ENCODE results near the gene KRTAP1-1.

The KRTAP1-1 gene

DNA sequence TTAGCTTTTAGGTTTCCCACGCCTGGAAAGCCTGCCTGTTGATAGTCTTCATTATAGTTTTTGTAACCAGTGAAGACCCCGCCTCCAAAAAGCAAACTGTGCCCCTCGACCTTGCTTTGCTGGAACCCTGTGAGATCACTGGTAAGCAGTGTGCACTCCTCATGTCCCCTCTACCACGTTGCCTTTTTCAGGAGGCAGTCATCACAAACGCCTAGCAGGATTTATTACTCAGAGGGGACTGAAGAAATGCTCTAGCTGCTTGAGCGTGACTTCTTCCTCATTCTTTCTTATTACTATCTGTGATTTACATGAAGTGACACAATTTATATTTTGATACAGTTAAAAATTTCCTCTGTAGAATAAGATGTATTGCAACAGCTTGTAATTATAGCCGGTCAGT lies 25.8 kb downstream of the KRTAP1-1 start:
- no peak overlapping the region for H3K4me3 ChIP-seq (ENCODE audit: low read depth, low read length)
- no peak for DNase-seq (ENCODE audit: low read depth)
- TF ChIP-seq, protein P1, sequence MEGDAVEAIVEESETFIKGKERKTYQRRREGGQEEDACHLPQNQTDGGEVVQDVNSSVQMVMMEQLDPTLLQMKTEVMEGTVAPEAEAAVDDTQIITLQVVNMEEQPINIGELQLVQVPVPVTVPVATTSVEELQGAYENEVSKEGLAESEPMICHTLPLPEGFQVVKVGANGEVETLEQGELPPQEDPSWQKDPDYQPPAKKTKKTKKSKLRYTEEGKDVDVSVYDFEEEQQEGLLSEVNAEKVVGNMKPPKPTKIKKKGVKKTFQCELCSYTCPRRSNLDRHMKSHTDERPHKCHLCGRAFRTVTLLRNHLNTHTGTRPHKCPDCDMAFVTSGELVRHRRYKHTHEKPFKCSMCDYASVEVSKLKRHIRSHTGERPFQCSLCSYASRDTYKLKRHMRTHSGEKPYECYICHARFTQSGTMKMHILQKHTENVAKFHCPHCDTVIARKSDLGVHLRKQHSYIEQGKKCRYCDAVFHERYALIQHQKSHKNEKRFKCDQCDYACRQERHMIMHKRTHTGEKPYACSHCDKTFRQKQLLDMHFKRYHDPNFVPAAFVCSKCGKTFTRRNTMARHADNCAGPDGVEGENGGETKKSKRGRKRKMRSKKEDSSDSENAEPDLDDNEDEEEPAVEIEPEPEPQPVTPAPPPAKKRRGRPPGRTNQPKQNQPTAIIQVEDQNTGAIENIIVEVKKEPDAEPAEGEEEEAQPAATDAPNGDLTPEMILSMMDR (IDR thresholded peaks at IDR 0.05; ENCODE audit: control insufficient read depth, extremely low read depth, insufficient read depth): no peak

DNA sequence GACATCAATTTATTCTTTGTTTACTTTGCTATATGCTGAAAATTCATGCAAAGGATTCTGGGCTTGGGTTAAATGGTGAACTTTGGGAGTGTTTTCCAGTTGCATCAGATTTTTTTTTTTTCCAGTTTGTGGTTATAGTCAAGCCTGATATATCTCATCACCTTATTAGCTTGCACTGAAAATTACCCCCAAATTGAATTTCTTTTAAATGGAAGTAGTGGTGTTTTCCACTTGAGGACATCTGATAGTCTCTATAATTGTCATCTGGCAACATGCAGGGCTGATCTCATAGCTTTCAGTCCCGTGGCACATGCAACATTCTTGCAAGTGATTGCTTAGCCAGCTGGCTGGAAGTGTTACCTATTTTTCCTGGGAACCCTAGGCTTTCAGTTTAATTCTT lies 27.6 kb downstream of the KRTAP1-1 start:
- no peak overlapping the region for H3K4me3 ChIP-seq (ENCODE audit: low read depth, low read length)
- TF ChIP-seq, protein P1 (IDR thresholded peaks at IDR 0.05; ENCODE audit: control insufficient read depth, extremely low read depth, insufficient read depth): no peak
- DNase-seq (ENCODE audit: low read depth): no peak

DNA sequence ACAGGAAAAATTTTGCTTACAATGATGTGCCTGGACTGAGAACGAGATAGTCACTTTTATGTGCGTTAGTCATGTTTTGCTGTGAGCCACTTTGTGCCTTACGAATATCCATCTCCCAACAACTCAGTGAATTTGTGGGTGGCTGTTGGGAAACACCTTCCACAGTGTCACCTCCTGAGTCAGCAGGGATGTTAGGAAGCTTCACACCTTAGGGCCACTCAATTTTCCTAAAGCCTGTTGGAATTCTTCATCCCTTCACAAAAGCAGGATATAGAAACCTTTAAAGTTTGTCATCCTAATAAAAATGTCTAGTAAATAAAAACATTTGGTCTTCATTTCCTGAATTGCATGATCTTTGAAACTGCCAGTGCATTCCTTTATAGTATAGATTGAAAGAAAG lies 28.1 kb downstream of the KRTAP1-1 start:
- no peak for DNase-seq (ENCODE audit: low read depth)
- TF ChIP-seq, protein P1 (IDR thresholded peaks at IDR 0.05; ENCODE audit: control insufficient read depth, extremely low read depth, insufficient read depth): no peak
- H3K4me3 ChIP-seq (ENCODE audit: low read depth, low read length): no peak overlapping the region

DNA sequence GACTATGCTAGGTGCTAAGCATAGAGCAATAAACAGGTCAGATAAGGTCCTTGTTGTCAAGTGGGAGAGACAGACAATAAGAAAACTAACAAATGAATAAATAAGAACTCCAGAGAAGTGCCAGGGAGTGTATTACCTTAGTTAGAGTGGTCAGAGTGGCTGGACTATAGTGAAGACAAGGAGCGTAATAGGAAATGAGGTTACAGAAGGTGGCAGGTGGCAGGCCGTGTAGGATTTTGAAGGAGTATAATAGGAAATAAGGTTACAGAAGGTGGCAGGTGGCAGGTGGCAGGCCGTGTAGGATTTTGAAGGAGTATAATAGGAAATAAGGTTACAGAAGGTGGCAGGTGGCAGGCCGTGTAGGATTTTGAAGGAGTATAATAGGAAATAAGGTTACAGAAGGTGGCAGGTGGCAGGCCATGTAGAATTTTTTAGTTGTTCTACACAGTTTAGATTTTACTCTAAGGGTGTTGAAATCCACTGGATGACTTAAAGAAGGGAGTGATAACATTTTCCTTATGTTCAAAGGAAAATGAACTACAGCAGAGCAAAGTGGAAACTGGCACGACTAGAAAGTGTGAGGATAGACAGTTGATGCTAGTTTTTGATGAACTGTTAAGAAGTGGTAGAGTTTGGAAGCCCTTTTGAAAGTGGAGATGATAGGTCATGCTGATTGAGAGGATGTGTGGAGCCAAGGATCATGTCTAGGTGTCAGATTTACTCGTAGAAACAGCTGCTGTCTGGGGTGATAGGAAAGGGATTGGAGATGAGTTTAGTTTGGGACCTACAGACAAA lies 28.7 kb downstream of the KRTAP1-1 start:
- TF ChIP-seq, protein P1 (IDR thresholded peaks at IDR 0.05; ENCODE audit: control insufficient read depth, extremely low read depth, insufficient read depth): no peak
- no peak for DNase-seq (ENCODE audit: low read depth)
- no peak overlapping the region for H3K4me3 ChIP-seq (ENCODE audit: low read depth, low read length)

DNA sequence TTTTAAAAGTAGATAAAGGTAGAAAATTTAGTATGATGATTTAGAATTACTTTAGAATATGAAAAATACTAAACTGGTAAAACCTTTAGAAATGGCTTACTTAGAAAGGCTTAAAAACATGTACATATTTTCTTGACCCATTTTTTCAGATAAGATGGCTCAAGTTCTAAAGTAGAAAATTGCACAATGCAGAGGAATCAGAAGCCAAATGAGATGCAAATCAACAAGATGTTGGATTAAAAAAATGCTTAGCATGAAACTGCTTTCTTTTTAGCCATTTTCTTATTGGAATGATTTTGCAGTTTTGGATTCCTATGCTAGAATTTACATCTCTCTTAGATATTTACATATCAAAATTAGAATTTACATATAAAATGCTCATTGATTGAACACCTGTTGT lies 30.8 kb downstream of the KRTAP1-1 start:
- no peak overlapping the region for H3K4me3 ChIP-seq (ENCODE audit: low read depth, low read length)
- TF ChIP-seq, protein P1 (IDR thresholded peaks at IDR 0.05; ENCODE audit: control insufficient read depth, extremely low read depth, insufficient read depth): no peak
- no peak for DNase-seq (ENCODE audit: low read depth)

DNA sequence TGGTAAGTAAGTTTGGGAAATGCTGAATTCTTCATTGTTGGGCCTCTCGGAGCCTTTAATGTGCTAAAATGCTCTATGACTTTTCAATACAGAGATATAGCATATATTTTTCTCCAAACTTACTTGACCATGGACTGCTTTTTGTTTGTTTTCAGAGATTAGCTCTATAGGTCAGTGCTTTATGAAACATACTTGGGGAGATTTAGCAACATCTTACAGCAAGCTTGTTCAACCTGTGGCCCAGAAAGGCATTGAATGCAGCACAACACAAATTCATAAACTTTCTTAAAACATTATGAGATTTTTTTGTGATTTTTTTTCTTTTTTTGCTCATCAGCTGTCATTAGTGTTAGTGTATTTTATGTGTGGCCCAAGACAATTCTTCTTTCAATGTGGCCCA lies 31.3 kb downstream of the KRTAP1-1 start:
- H3K4me3 ChIP-seq (ENCODE audit: low read depth, low read length): no peak overlapping the region
- TF ChIP-seq, protein P1 (IDR thresholded peaks at IDR 0.05; ENCODE audit: control insufficient read depth, extremely low read depth, insufficient read depth): no peak
- DNase-seq (ENCODE audit: low read depth): no peak

- H3K4me3 ChIP-seq (ENCODE audit: low read depth, low read length): no peak overlapping the region
- TF ChIP-seq, protein P1 (IDR thresholded peaks at IDR 0.05; ENCODE audit: control insufficient read depth, extremely low read depth, insufficient read depth): no peak
- DNase-seq (ENCODE audit: low read depth): peak; percentile 81
These were observed 31.9 kb downstream of the KRTAP1-1 start for GRCh38 chr17:41009301-41009760.
